Measurements from ENCODE around the gene CKB. TPM values are rescaled to one million over a fixed set of nuclear protein-coding genes. Genes with fewer than 3 reads are reported as not detected.

Gene CKB
- polyA plus RNA-seq, 2 of the 4 experiments (the other 2 are of a cell fraction): 52.3 to 79.8 TPM

DNA sequence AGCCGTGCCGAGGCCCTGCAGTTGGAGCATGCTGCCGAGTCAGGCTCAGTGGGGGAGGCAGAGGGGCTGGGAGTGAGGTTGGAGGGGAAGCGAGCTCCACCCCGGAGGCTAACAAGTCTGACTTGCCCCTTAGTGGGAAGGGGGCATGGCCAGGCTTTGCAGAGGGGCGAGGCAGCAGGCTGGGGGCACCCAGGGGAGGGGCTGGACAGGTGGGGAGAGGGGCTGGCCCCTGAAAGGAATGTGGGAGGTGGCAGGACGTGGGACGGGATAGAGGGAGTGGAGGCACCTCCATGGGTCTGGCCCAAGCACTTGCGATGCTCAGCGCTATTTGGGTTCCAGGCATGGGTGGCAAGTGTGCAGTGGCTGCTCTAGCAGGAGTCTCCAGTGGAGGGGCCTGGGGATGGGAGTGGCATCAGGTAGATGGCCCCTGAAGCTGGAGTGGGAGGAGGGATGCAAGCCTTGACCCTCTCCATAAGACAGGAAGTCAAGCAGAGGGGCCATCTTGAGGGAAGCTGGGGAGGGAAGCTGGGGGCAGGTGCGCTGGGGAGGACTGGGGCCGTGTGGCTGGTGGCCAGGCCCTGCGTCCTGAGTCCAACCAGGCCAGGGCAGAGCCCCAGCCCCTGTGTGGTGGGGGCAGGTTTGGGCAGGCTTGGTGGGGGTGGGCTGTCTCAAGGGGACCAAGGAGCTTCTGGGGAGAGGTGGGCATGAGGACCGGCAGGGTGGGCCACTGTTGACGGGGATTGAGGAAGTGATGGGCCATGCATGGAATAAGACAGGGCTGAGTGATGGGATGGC lies 9.0 kb upstream of the CKB start:
- no peaks in the 10 kb centered on the region for H3K9me3 ChIP-seq
- 83% methylated on average over 12 of the region's 15 CpGs for WGBS (ENCODE audit: missing lambda C conversion rate)
- no peak overlapping the region for H3K4me3 ChIP-seq
- no peak for ATAC-seq
- peaks cover 27% of the 10 kb centered on the region for H3K4me1 ChIP-seq
- H3K27ac ChIP-seq: no peak overlapping the region
- FAIRE-seq: no peak
- no peak for DNase-seq (ENCODE audit: low read depth in 1 of 2, low spot score in 1 of 2)
- peak overlapping the region; percentile 99; the same call in 1 of the 3 replicates for H3K4me2 ChIP-seq
- CTCF ChIA-PET: interaction anchor here (0.6 to 28.8 kb wide), 4 partner anchors 13 to 936 kb away, joined by 3 to 489 read pairs (median 94); partner anchors contain the start of gene CKB
- POLR2A ChIA-PET: no interaction called here
- TF ChIP-seq CBX8 (IDR thresholded peaks at IDR 0.05) (no peak), HOXB5 (CRISPR knock-in tag; IDR thresholded peaks at IDR 0.05) (no peak), RCOR1 (IDR thresholded peaks at IDR 0.05; ENCODE audit: low read depth, low read length) (no peak), REST (IDR thresholded peaks at IDR 0.05) (no peak), ZFP36 (IDR thresholded peaks at IDR 0.05; ENCODE audit: borderline replicate concordance, partially characterized antibody) (no peak), SREBF2 (IDR thresholded peaks at IDR 0.05) (no peak), BCL3 (IDR thresholded peaks at IDR 0.05) (no peak), ZSCAN20 (CRISPR knock-in tag; IDR thresholded peaks at IDR 0.05) (no peak), CHD2 (IDR thresholded peaks at IDR 0.05; ENCODE audit: low read length, partially characterized antibody) (no peak), POLR2AphosphoS2 (conservative IDR thresholded peaks at IDR 0.05; ENCODE audit: low read length) (no peak), EHF (CRISPR knock-in tag; IDR thresholded peaks at IDR 0.05) (no peak), ZNF302 (CRISPR knock-in tag; IDR thresholded peaks at IDR 0.05) (no peak), HOXA7 (CRISPR knock-in tag; IDR thresholded peaks at IDR 0.05) (no peak)
- TF ChIP-seq, protein P1, sequence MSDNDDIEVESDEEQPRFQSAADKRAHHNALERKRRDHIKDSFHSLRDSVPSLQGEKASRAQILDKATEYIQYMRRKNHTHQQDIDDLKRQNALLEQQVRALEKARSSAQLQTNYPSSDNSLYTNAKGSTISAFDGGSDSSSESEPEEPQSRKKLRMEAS (IDR thresholded peaks at IDR 0.05): no peak

- DNase-seq (ENCODE audit: low read depth in 1 of 2, low spot score in 1 of 2): no peak
- CTCF ChIA-PET: interaction anchor here (0.6 to 28.8 kb wide), 5 partner anchors 12 to 935 kb away, joined by 3 to 489 read pairs (median 4); partner anchors contain the start of gene CKB
- ATAC-seq: no peak
- Histone ChIP-seq H3K27ac (no peak overlapping the region), H3K4me3 (no peak overlapping the region), H3K4me2 (peak overlapping the region; percentile 99), H3K9me3 (no peaks in the 10 kb centered on the region), H3K4me1 (peaks cover 35% of the 10 kb centered on the region)
- WGBS (ENCODE audit: missing lambda C conversion rate): 96% methylated on average over 11 of the region's 11 CpGs
- TF ChIP-seq PHF8 (IDR thresholded peaks at IDR 0.05; ENCODE audit: borderline replicate concordance, low read depth) (no peak), EP300 (IDR thresholded peaks at IDR 0.05) (no peak), NFE2L2 (conservative IDR thresholded peaks at IDR 0.05; ENCODE audit: low read length) (no peak), HOXB5 (CRISPR knock-in tag; IDR thresholded peaks at IDR 0.05) (no peak), TP53 (CRISPR knock-in tag; IDR thresholded peaks at IDR 0.05) (no peak), NPAS2 (CRISPR knock-in tag; IDR thresholded peaks at IDR 0.05; ENCODE audit: borderline replicate concordance) (no peak), EHF (CRISPR knock-in tag; IDR thresholded peaks at IDR 0.05) (no peak), KDM1A (IDR thresholded peaks at IDR 0.05; ENCODE audit: low read depth) (no peak), HEYL (CRISPR knock-in tag; IDR thresholded peaks at IDR 0.05) (no peak), GATA3 (IDR thresholded peaks at IDR 0.05; ENCODE audit: borderline replicate concordance) (no peak), POLR2AphosphoS2 (conservative IDR thresholded peaks at IDR 0.05; ENCODE audit: low read length) (no peak), BHLHE40 (IDR thresholded peaks at IDR 0.05; ENCODE audit: low read depth, low read length) (no peak)
- TF ChIP-seq, protein P2, sequence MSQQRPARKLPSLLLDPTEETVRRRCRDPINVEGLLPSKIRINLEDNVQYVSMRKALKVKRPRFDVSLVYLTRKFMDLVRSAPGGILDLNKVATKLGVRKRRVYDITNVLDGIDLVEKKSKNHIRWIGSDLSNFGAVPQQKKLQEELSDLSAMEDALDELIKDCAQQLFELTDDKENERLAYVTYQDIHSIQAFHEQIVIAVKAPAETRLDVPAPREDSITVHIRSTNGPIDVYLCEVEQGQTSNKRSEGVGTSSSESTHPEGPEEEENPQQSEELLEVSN (IDR thresholded peaks at IDR 0.05; ENCODE audit: borderline replicate concordance, low read depth): no peak
- no peak for FAIRE-seq
- POLR2A ChIA-PET: interaction anchor here (3.1 kb wide), 1 partner anchor 10 kb away, joined by 22 read pairs; no protein-coding TSS in a partner anchor
Observed at GRCh38 chr14:103530831-103531230, 8.2 kb upstream of the CKB start.

Data from A549 (cell line).